ENCODE results near the gene PEAR1. TPM values are rescaled to one million over a fixed set of nuclear protein-coding genes. Genes with fewer than 3 reads are reported as not detected.

PEAR1 gene
- polyA plus RNA-seq, 3 donors, result not detected

DNA sequence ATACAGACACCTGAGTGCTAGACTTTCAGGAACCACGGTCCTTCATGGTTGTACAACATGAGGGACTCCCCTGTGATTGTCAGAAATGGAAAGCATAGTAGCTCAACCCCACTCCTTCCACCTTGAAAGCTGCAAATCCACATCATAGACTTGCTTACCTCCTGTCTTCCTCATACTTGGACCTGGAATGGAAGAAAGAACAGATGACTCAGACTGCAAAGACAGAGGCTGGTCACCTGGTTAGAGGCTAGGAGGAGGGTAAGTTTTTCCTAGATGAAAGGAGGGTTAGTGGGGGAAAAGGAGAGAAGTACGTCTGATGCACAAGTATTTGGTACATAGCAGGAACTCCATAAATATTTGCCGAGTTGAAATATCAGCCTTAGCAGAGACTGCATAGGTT, 64.1 kb downstream of the PEAR1 start:
- no peak overlapping the region for H3K4me2 ChIP-seq (replicated peaks; ENCODE audit: extremely low read depth, low read length, poor library complexity, severe bottlenecking)
- Mint-ChIP-seq H3K27ac (peak overlapping the region in 2 of 7 donors; percentile 8 to 34), H3K36me3 (peaks cover 93 to 96% of the 10 kb centered on the region in 2 donors), H3K4me1 (peaks cover 12% of the 10 kb centered on the region), H3K4me3 (no peak overlapping the region), H3K9me3 (no peaks in the 10 kb centered on the region), H3K27me3 (ENCODE audit: low read depth in 3 of 3) (no peaks in the 10 kb centered on the region)
- H2AFZ ChIP-seq (ENCODE audit: insufficient read depth, low read depth, low read length, poor library complexity, severe bottlenecking), result no peak overlapping the region
- no peaks in the 10 kb centered on the region for H3K9me3 ChIP-seq (replicated peaks in 1 of 2; ENCODE audit: control insufficient read depth in 1 of 2, insufficient read depth in 1 of 2, low read length in 2 of 2)
- no peak overlapping the region for H3K9ac ChIP-seq (ENCODE audit: insufficient read depth, low read length, poor library complexity, severe bottlenecking)
- H3K27me3 ChIP-seq (ENCODE audit: control insufficient read depth in 2 of 2, insufficient read depth in 2 of 2, low read length in 2 of 2), result no peaks in the 10 kb centered on the region
- 100% methylated on average over 1 of the region's 3 CpGs for WGBS (ENCODE audit: insufficient coverage)
- peaks cover 6% of the 10 kb centered on the region for H3K79me2 ChIP-seq (ENCODE audit: insufficient read depth, low read length)
- peaks cover 12 to 13% of the 10 kb centered on the region in 2 donors for H3K4me1 ChIP-seq (ENCODE audit: control insufficient read depth in 1 of 2, insufficient read depth in 2 of 2, low read length in 2 of 2)
- no peak overlapping the region for H3K27ac ChIP-seq (ENCODE audit: low read depth in 1 of 2, low read length in 2 of 2)
- H4K20me1 ChIP-seq (ENCODE audit: insufficient read depth, low read length), result peaks cover 15% of the 10 kb centered on the region
- no peak overlapping the region for H3K4me3 ChIP-seq (replicated peaks in 1 of 3; ENCODE audit: low read depth in 2 of 3, low read length in 3 of 3)
- TF ChIP-seq, protein P1, sequence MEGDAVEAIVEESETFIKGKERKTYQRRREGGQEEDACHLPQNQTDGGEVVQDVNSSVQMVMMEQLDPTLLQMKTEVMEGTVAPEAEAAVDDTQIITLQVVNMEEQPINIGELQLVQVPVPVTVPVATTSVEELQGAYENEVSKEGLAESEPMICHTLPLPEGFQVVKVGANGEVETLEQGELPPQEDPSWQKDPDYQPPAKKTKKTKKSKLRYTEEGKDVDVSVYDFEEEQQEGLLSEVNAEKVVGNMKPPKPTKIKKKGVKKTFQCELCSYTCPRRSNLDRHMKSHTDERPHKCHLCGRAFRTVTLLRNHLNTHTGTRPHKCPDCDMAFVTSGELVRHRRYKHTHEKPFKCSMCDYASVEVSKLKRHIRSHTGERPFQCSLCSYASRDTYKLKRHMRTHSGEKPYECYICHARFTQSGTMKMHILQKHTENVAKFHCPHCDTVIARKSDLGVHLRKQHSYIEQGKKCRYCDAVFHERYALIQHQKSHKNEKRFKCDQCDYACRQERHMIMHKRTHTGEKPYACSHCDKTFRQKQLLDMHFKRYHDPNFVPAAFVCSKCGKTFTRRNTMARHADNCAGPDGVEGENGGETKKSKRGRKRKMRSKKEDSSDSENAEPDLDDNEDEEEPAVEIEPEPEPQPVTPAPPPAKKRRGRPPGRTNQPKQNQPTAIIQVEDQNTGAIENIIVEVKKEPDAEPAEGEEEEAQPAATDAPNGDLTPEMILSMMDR (IDR thresholded peaks at IDR 0.05), result no peak
- DNase-seq, result no peak
- H3K36me3 ChIP-seq (replicated peaks in 1 of 2; ENCODE audit: control insufficient read depth in 1 of 2, insufficient read depth in 2 of 2, low read length in 2 of 2), result peaks cover 84 to 97% of the 10 kb centered on the region in 2 donors
- intact Hi-C loops (cut with micrococcal nuclease), result no loop called here

- no peaks in the 10 kb centered on the region for H3K9me3 Mint-ChIP-seq
- H3K27me3 Mint-ChIP-seq (ENCODE audit: low read depth in 3 of 3), result no peaks in the 10 kb centered on the region
- no peak overlapping the region for H3K27ac ChIP-seq (ENCODE audit: low read depth in 1 of 2, low read length in 2 of 2)
- H4K20me1 ChIP-seq (ENCODE audit: insufficient read depth, low read length), result peaks cover 15% of the 10 kb centered on the region
- WGBS (ENCODE audit: insufficient coverage), result no CpG with 5 or more reads among the region's 2 CpGs
- no peak overlapping the region for H3K4me3 ChIP-seq (replicated peaks in 1 of 3; ENCODE audit: low read depth in 2 of 3, low read length in 3 of 3)
- peaks cover 18 to 20% of the 10 kb centered on the region in 2 donors for H3K4me1 ChIP-seq (ENCODE audit: control insufficient read depth in 1 of 2, insufficient read depth in 2 of 2, low read length in 2 of 2)
- H3K4me3 Mint-ChIP-seq, result no peak overlapping the region
- peaks cover 17% of the 10 kb centered on the region for H3K4me1 Mint-ChIP-seq
- no peak overlapping the region for H2AFZ ChIP-seq (ENCODE audit: insufficient read depth, low read depth, low read length, poor library complexity, severe bottlenecking)
- H3K79me2 ChIP-seq (ENCODE audit: insufficient read depth, low read length), result peaks cover 12% of the 10 kb centered on the region
- peaks cover 89 to 94% of the 10 kb centered on the region in 2 donors for H3K36me3 Mint-ChIP-seq
- DNase-seq, result no peak
- no peaks in the 10 kb centered on the region for H3K27me3 ChIP-seq (ENCODE audit: control insufficient read depth in 2 of 2, insufficient read depth in 2 of 2, low read length in 2 of 2)
- H3K27ac Mint-ChIP-seq, result peak overlapping the region in 2 of 7 donors; percentile 14 to 39
- H3K9ac ChIP-seq (ENCODE audit: insufficient read depth, low read length, poor library complexity, severe bottlenecking), result no peak overlapping the region
- TF ChIP-seq, protein P1 (IDR thresholded peaks at IDR 0.05), result no peak
- intact Hi-C loops (cut with micrococcal nuclease), result no loop called here
- no peak overlapping the region for H3K4me2 ChIP-seq (replicated peaks; ENCODE audit: extremely low read depth, low read length, poor library complexity, severe bottlenecking)
- no peaks in the 10 kb centered on the region for H3K9me3 ChIP-seq (replicated peaks in 1 of 2; ENCODE audit: control insufficient read depth in 1 of 2, insufficient read depth in 1 of 2, low read length in 2 of 2)
- H3K36me3 ChIP-seq (replicated peaks in 1 of 2; ENCODE audit: control insufficient read depth in 1 of 2, insufficient read depth in 2 of 2, low read length in 2 of 2), result peaks cover 78 to 90% of the 10 kb centered on the region in 2 donors
These were observed 64.8 kb downstream of the PEAR1 start for GRCh38 chr1:156958247-156958714.

All from CD14-positive monocyte (primary cell).